ENCODE results near the gene ROR2.

DNA sequence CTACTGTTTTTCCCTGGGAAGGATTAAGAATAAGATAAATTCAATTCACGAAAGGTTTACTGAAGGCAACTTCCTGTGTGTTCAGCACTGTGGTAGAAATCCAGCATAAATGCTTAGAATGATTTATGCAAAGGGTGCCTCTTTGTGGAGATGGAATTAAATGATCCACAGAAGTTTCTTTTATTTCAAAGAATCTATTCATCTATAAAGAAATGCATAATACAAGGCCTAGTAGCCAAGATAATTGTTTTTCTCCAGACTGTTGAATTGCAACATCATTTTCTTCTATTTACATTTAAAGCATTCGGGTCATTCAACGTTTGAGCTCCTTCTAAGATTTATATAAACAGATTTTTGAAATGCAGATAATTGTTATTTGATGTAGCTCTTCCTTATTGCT lies 387.6 kb downstream of the ROR2 start:
- TF ChIP-seq POLR2AphosphoS5 (IDR thresholded peaks at IDR 0.05) (no peak), POLR2A (IDR thresholded peaks at IDR 0.05) (no peak), EP300 (IDR thresholded peaks at IDR 0.05; ENCODE audit: low read depth) (no peak)
- TF ChIP-seq, protein P1, sequence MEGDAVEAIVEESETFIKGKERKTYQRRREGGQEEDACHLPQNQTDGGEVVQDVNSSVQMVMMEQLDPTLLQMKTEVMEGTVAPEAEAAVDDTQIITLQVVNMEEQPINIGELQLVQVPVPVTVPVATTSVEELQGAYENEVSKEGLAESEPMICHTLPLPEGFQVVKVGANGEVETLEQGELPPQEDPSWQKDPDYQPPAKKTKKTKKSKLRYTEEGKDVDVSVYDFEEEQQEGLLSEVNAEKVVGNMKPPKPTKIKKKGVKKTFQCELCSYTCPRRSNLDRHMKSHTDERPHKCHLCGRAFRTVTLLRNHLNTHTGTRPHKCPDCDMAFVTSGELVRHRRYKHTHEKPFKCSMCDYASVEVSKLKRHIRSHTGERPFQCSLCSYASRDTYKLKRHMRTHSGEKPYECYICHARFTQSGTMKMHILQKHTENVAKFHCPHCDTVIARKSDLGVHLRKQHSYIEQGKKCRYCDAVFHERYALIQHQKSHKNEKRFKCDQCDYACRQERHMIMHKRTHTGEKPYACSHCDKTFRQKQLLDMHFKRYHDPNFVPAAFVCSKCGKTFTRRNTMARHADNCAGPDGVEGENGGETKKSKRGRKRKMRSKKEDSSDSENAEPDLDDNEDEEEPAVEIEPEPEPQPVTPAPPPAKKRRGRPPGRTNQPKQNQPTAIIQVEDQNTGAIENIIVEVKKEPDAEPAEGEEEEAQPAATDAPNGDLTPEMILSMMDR (IDR thresholded peaks at IDR 0.05): no peak
